Activated naive CD4-positive, alpha-beta T cell treated with anti-CD3 and anti-CD28 coated beads, Interleukin-2, amount 50 U/mL, for 24 hours (primary cell): Measurements from ENCODE around the gene LCLAT1.
A peak's percentile ranks its signal among the peaks of the same experiment; 100 is the strongest.
"Not testable (repeated sequence)": the region's sequence is repeated elsewhere in the genome, so short reads cannot be mapped to it uniquely, and the experiment has no call there.

Source experiments
- H3K27ac Mint-ChIP-seq: one replicate; pipeline ENCODE4 v1.8.0; 2021; ENCODE audit warnings: mild to moderate bottlenecking, mixed read lengths
- H3K27me3 Mint-ChIP-seq: one replicate; pipeline ENCODE4 v1.8.0; 2021; ENCODE audit warnings: mixed read lengths
- H3K36me3 Mint-ChIP-seq: one replicate; pipeline ENCODE4 v1.8.0; 2021; ENCODE audit warnings: mixed read lengths
- H3K4me1 Mint-ChIP-seq: one replicate; pipeline ENCODE4 v1.8.0; 2021; ENCODE audit warnings: mixed read lengths
- H3K4me3 Mint-ChIP-seq: one replicate; pipeline ENCODE4 v1.8.0; 2021; ENCODE audit warnings: mild to moderate bottlenecking, mixed read lengths
- H3K9me3 Mint-ChIP-seq: one replicate; pipeline ENCODE4 v1.8.0; 2021; ENCODE audit warnings: mixed read lengths

The LCLAT1 gene

GRCh38 chr2:30459140-30459539 lies 12.1 kb downstream of the LCLAT1 start:
- peak overlapping the region; percentile 79 for H3K27ac Mint-ChIP-seq
- no peaks in the 10 kb centered on the region for H3K9me3 Mint-ChIP-seq
- peaks cover 11% of the 10 kb centered on the region for H3K36me3 Mint-ChIP-seq
- no peak overlapping the region for H3K4me3 Mint-ChIP-seq
- peaks cover 85% of the 10 kb centered on the region for H3K4me1 Mint-ChIP-seq
- no peaks in the 10 kb centered on the region for H3K27me3 Mint-ChIP-seq

GRCh38 chr2:30462131-30462857 lies 15.2 kb downstream of the LCLAT1 start:
- H3K9me3 Mint-ChIP-seq = no peaks in the 10 kb centered on the region
- peaks cover 11% of the 10 kb centered on the region for H3K36me3 Mint-ChIP-seq
- H3K4me1 Mint-ChIP-seq = peaks cover 70% of the 10 kb centered on the region

GRCh38 chr2:30463535-30463934 lies 16.5 kb downstream of the LCLAT1 start:
- no peak overlapping the region for H3K4me3 Mint-ChIP-seq
- peaks cover 59% of the 10 kb centered on the region for H3K4me1 Mint-ChIP-seq
- no peaks in the 10 kb centered on the region for H3K27me3 Mint-ChIP-seq
- peaks cover 13% of the 10 kb centered on the region for H3K36me3 Mint-ChIP-seq
- no peak overlapping the region for H3K27ac Mint-ChIP-seq
- no peaks in the 10 kb centered on the region for H3K9me3 Mint-ChIP-seq

More at GRCh38 chr2:30462131-30462857, 15.2 kb downstream of the LCLAT1 start:
- Mint-ChIP-seq H3K27me3 (no peaks in the 10 kb centered on the region), H3K4me3 (no peak overlapping the region), H3K27ac (peak overlapping the region; percentile 71)

- Mint-ChIP-seq H3K4me3 (peak overlapping the region; percentile 50), H3K36me3 (peaks cover 14% of the 10 kb centered on the region), H3K27ac (peak overlapping the region; percentile 70), H3K4me1 (peaks cover 59% of the 10 kb centered on the region), H3K27me3 (no peaks in the 10 kb centered on the region), H3K9me3 (no peaks in the 10 kb centered on the region)
Measured at GRCh38 chr2:30464544-30465170, 17.6 kb downstream of the LCLAT1 start.

- H3K36me3 Mint-ChIP-seq = peaks cover 12% of the 10 kb centered on the region
- peak overlapping the region; percentile 50 for H3K4me3 Mint-ChIP-seq
- no peaks in the 10 kb centered on the region for H3K9me3 Mint-ChIP-seq
- H3K27ac Mint-ChIP-seq = peak overlapping the region; percentile 70
- peaks cover 59% of the 10 kb centered on the region for H3K4me1 Mint-ChIP-seq
- H3K27me3 Mint-ChIP-seq = no peaks in the 10 kb centered on the region
Measured at GRCh38 chr2:30465171-30465545, 18.1 kb downstream of the LCLAT1 start.

- Mint-ChIP-seq H3K4me1 (peaks cover 53% of the 10 kb centered on the region), H3K27me3 (no peaks in the 10 kb centered on the region), H3K9me3 (no peaks in the 10 kb centered on the region), H3K36me3 (peaks cover 7% of the 10 kb centered on the region), H3K4me3 (no peak overlapping the region), H3K27ac (peak overlapping the region; percentile 33)
Measured at GRCh38 chr2:30466216-30466615, 19.2 kb downstream of the LCLAT1 start.

- not testable (repeated sequence) for H3K9me3 Mint-ChIP-seq, H3K36me3 Mint-ChIP-seq, H3K4me3 Mint-ChIP-seq, H3K27me3 Mint-ChIP-seq
- H3K27ac Mint-ChIP-seq = peak overlapping the region; percentile 76
- H3K4me1 Mint-ChIP-seq = peaks cover 57% of the 10 kb centered on the region
Measured at GRCh38 chr2:30467062-30467826, 20.2 kb downstream of the LCLAT1 start.

- Mint-ChIP-seq H3K27ac (no peak overlapping the region), H3K4me3 (no peak overlapping the region), H3K36me3 (peaks cover 11% of the 10 kb centered on the region), H3K4me1 (peaks cover 55% of the 10 kb centered on the region), H3K9me3 (no peaks in the 10 kb centered on the region), H3K27me3 (no peaks in the 10 kb centered on the region)
Measured at GRCh38 chr2:30470426-30470825, 23.4 kb downstream of the LCLAT1 start.

GRCh38 chr2:30472326-30472725 lies 25.3 kb downstream of the LCLAT1 start:
- no peaks in the 10 kb centered on the region for H3K27me3 Mint-ChIP-seq
- H3K27ac Mint-ChIP-seq = peak overlapping the region; percentile 20
- no peak overlapping the region for H3K4me3 Mint-ChIP-seq
- H3K9me3 Mint-ChIP-seq = no peaks in the 10 kb centered on the region
- H3K36me3 Mint-ChIP-seq = peaks cover 11% of the 10 kb centered on the region
- H3K4me1 Mint-ChIP-seq = peaks cover 56% of the 10 kb centered on the region

GRCh38 chr2:30475542-30475941 lies 28.5 kb downstream of the LCLAT1 start:
- Mint-ChIP-seq H3K9me3 (no peaks in the 10 kb centered on the region), H3K27me3 (no peaks in the 10 kb centered on the region), H3K4me3 (no peak overlapping the region), H3K4me1 (peaks cover 39% of the 10 kb centered on the region), H3K36me3 (peaks cover 12% of the 10 kb centered on the region), H3K27ac (peak overlapping the region; percentile 55)

- Mint-ChIP-seq H3K27ac (no peak overlapping the region), H3K4me1 (peaks cover 46% of the 10 kb centered on the region), H3K4me3 (no peak overlapping the region), H3K36me3 (peaks cover 11% of the 10 kb centered on the region), H3K27me3 (no peaks in the 10 kb centered on the region), H3K9me3 (no peaks in the 10 kb centered on the region)
Measured at GRCh38 chr2:30476636-30477035, 29.6 kb downstream of the LCLAT1 start.

GRCh38 chr2:30480703-30481322 lies 33.8 kb downstream of the LCLAT1 start:
- peaks cover 8% of the 10 kb centered on the region for H3K36me3 Mint-ChIP-seq
- no peak overlapping the region for H3K4me3 Mint-ChIP-seq
- H3K27ac Mint-ChIP-seq = peak overlapping the region; percentile 15
- H3K9me3 Mint-ChIP-seq = no peaks in the 10 kb centered on the region
- H3K4me1 Mint-ChIP-seq = peaks cover 20% of the 10 kb centered on the region
- H3K27me3 Mint-ChIP-seq = no peaks in the 10 kb centered on the region

GRCh38 chr2:30481323-30481800 lies 34.3 kb downstream of the LCLAT1 start:
- Mint-ChIP-seq H3K36me3 (peaks cover 8% of the 10 kb centered on the region), H3K4me3 (no peak overlapping the region), H3K9me3 (no peaks in the 10 kb centered on the region), H3K27me3 (no peaks in the 10 kb centered on the region), H3K4me1 (peaks cover 21% of the 10 kb centered on the region), H3K27ac (no peak overlapping the region)

- Mint-ChIP-seq H3K27me3 (no peaks in the 10 kb centered on the region), H3K4me1 (peaks cover 27% of the 10 kb centered on the region), H3K27ac (no peak overlapping the region), H3K9me3 (no peaks in the 10 kb centered on the region), H3K36me3 (peaks cover 8% of the 10 kb centered on the region), H3K4me3 (no peak overlapping the region)
Measured at GRCh38 chr2:30482011-30482410, 35.0 kb downstream of the LCLAT1 start.

- H3K4me3 Mint-ChIP-seq = no peak overlapping the region
- H3K27me3 Mint-ChIP-seq = no peaks in the 10 kb centered on the region
- peaks cover 7% of the 10 kb centered on the region for H3K36me3 Mint-ChIP-seq
- H3K27ac Mint-ChIP-seq = no peak overlapping the region
- peaks cover 47% of the 10 kb centered on the region for H3K4me1 Mint-ChIP-seq
- H3K9me3 Mint-ChIP-seq = no peaks in the 10 kb centered on the region
Measured at GRCh38 chr2:30484145-30484544, 37.1 kb downstream of the LCLAT1 start.
